HL-60 (cell line): Measurements from ENCODE around the gene TAL1.

ENCODE experiments used
- DNase-seq, 2 experiments: peaks; one replicate each; pipeline ENCODE4 v3.0.0-alpha.2; 2010 to 2020; ENCODE audit warnings: low read depth in 1 of 2, low spot score in 1 of 2
- H3K27ac ChIP-seq: fragments of 250-450 bp; sonication (Bioruptor Pico); replicated peaks from 2 replicates; pipeline ENCODE4 v1.5.1; 2020; ENCODE audit warnings: mild to moderate bottlenecking, moderate library complexity
- H3K27me3 ChIP-seq: fragments of 250-450 bp; sonication (Bioruptor Pico); 2 replicates; pipeline ENCODE4 v1.5.1; 2021; ENCODE audit warnings: mild to moderate bottlenecking, moderate library complexity; ENCODE audit not compliant: insufficient read depth, poor library complexity, severe bottlenecking
- H3K4me3 ChIP-seq: replicated peaks from 2 replicates; pipeline ENCODE4 v1.5.1; 2011; ENCODE audit warnings: mild to moderate bottlenecking, control low read depth, low read length; ENCODE audit not compliant: insufficient read depth
- CTCF ChIP-seq: IDR thresholded peaks from one replicate; pipeline ENCODE4 v1.5.1; 2011; ENCODE audit warnings: low read length, control low read depth, inconsistent platforms; ENCODE audit not compliant: insufficient read depth
- GABPA ChIP-seq: IDR thresholded peaks from 2 replicates; pipeline ENCODE4 v1.6.1; 2012; ENCODE audit warnings: low read depth
- POLR2AphosphoS5 ChIP-seq: IDR thresholded peaks from 2 replicates; pipeline ENCODE4 v1.6.1; 2012; ENCODE audit warnings: low read depth
- REST ChIP-seq: IDR thresholded peaks from 2 replicates; pipeline ENCODE4 v1.6.1; 2012; ENCODE audit warnings: low read depth; ENCODE audit not compliant: insufficient replicate concordance
- SPI1 ChIP-seq: IDR thresholded peaks from 2 replicates; pipeline ENCODE4 v1.6.1; 2012; ENCODE audit warnings: low read depth, mild to moderate bottlenecking, borderline replicate concordance

The TAL1 gene

GRCh38 chr1:47230692-47231300, 1.2 kb downstream of the TAL1 start:
- Histone ChIP-seq H3K4me3 (no peak overlapping the region), H3K27ac (no peak overlapping the region), H3K27me3 (peaks cover 86% of the 10 kb centered on the region)
- TF ChIP-seq SPI1, result no peak
- no peak for TF ChIP-seq POLR2AphosphoS5
- no peak for TF ChIP-seq CTCF
- no peak for TF ChIP-seq GABPA
- TF ChIP-seq REST, result no peak
- no peak for DNase-seq

GRCh38 chr1:47229886-47230691, 1.9 kb downstream of the TAL1 start:
- Histone ChIP-seq H3K27me3 (peaks cover 84% of the 10 kb centered on the region), H3K4me3 (no peak overlapping the region), H3K27ac (no peak overlapping the region)
- TF ChIP-seq CTCF, result no peak
- no peak for TF ChIP-seq GABPA
- no peak for TF ChIP-seq SPI1
- no peak for DNase-seq

- Histone ChIP-seq H3K27me3 (peaks cover 91% of the 10 kb centered on the region), H3K27ac (no peak overlapping the region), H3K4me3 (no peak overlapping the region)
- TF ChIP-seq CTCF, result no peak
- no peak for TF ChIP-seq REST
- TF ChIP-seq SPI1, result no peak
- no peak for TF ChIP-seq GABPA
- no peak for TF ChIP-seq POLR2AphosphoS5
- no peak for DNase-seq
Measured at GRCh38 chr1:47229031-47229885, 2.8 kb downstream of the TAL1 start.
